ENCODE data around the gene RIMBP2. TPM values are rescaled to one million over a fixed set of nuclear protein-coding genes. Genes with fewer than 3 reads are reported as not detected.
A peak's percentile ranks its signal among the peaks of the same experiment; 100 is the strongest.
"Not testable (repeated sequence)": the region's sequence is repeated elsewhere in the genome, so short reads cannot be mapped to it uniquely, and the experiment has no call there.

RIMBP2 gene
- polyA plus RNA-seq, 1 of the 3 experiments (the other 2 are of a cell fraction) = 0.90 TPM

GRCh38 chr12:130752692-130753230 is 36.7 kb upstream of the RIMBP2 start:
- DNase-seq = peak; percentile 77
- Histone ChIP-seq H3K9me3 (no peaks in the 10 kb centered on the region; the same call in 1 of the 2 replicates), H3K9me2 (no peaks in the 10 kb centered on the region), H4K20me1 (ENCODE audit: insufficient read depth) (no peaks in the 10 kb centered on the region), H3K9ac (no peak overlapping the region), H3K36me3 (replicated peaks in 1 of 2; ENCODE audit: control insufficient read depth in 1 of 2, insufficient read depth in 2 of 2, low read length in 1 of 2) (no peaks in the 10 kb centered on the region), H3K27ac (ENCODE audit: low read depth in 2 of 2, low read length in 1 of 2) (no peak overlapping the region), H3K27me3 (ENCODE audit: insufficient read depth) (no peaks in the 10 kb centered on the region), H3F3A (replicated peaks; ENCODE audit: insufficient read depth) (no peaks in the 10 kb centered on the region), H3K4me3 (ENCODE audit: low read depth in 2 of 2, low read length in 1 of 2) (no peak overlapping the region), H2AFZ (ENCODE audit: low read depth) (no peak overlapping the region), H3K4me2 (no peak overlapping the region), H3K4me1 (ENCODE audit: control insufficient read depth in 1 of 2, insufficient read depth in 2 of 2, low read depth in 1 of 2, low read length in 1 of 2) (peaks cover 0 to 5% of the 10 kb centered on the region in 2 experiments; a peak in 1 of 4 replicates), H3K79me2 (ENCODE audit: insufficient read depth) (no peaks in the 10 kb centered on the region)
- 56% methylated on average over 19 of the region's 20 CpGs for WGBS (ENCODE audit: low lambda C conversion rate)
- CTCF ChIA-PET = interaction anchor here (0.6 to 3.4 kb wide), 21 partner anchors 9 to 721 kb away, joined by 3 to 19 read pairs (median 4); no protein-coding TSS in a partner anchor
- POLR2A ChIA-PET = no interaction called here
- TF ChIP-seq FOXM1 (IDR thresholded peaks at IDR 0.05; ENCODE audit: low read depth) (no peak), SMC3 (IDR thresholded peaks at IDR 0.05; ENCODE audit: low read depth, low read length) (peak; percentile 42; the same call in 1 of the 2 replicates), EP300 (IDR thresholded peaks at IDR 0.05; ENCODE audit: borderline replicate concordance in 1 of 2, low read depth in 1 of 2, low read length in 1 of 2) (no peak), RAD21 (IDR thresholded peaks at IDR 0.05; ENCODE audit: low read length) (peak; percentile 73), FOSL2 (IDR thresholded peaks at IDR 0.05; ENCODE audit: borderline replicate concordance, low read depth) (no peak), POLR2AphosphoS5 (IDR thresholded peaks at IDR 0.05; ENCODE audit: low read depth, low read length) (no peak), TAF1 (IDR thresholded peaks at IDR 0.05; ENCODE audit: borderline replicate concordance, low read depth, low read length) (no peak)

DNA sequence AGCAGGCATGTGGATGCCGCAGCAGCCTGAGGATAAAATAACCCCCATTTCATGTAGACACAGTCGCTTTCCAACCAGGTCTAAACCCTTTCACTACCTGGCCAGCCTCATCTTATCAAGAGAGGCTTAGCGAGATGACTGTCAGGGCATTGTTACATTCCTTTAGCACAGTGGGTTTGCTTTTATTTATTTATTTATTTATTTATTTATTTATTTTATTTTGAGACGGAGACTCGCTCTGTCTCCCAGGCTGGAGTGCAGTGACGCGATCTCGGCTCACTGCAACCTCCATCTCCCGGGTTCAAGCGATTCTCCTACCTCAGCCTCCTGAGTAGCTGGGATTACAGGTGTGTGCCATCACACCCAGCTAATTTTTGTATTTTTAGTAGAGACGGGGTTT is 35.9 kb upstream of the RIMBP2 start:
- H3K9me2 ChIP-seq; H2AFZ ChIP-seq (ENCODE audit: low read depth); H3K4me3 ChIP-seq (ENCODE audit: low read depth in 2 of 2, low read length in 1 of 2); H3K9me3 ChIP-seq; H3K4me1 ChIP-seq (ENCODE audit: control insufficient read depth in 1 of 2, insufficient read depth in 2 of 2, low read depth in 1 of 2, low read length in 1 of 2); H3K9ac ChIP-seq; H4K20me1 ChIP-seq (ENCODE audit: insufficient read depth); H3F3A ChIP-seq (replicated peaks; ENCODE audit: insufficient read depth); H3K27me3 ChIP-seq (ENCODE audit: insufficient read depth); POLR2A ChIA-PET; DNase-seq; H3K4me2 ChIP-seq; H3K27ac ChIP-seq (ENCODE audit: low read depth in 2 of 2, low read length in 1 of 2); H3K79me2 ChIP-seq (ENCODE audit: insufficient read depth); H3K36me3 ChIP-seq (replicated peaks in 1 of 2; ENCODE audit: control insufficient read depth in 1 of 2, insufficient read depth in 2 of 2, low read length in 1 of 2): not testable (repeated sequence)
- CTCF ChIA-PET = interaction anchor here (0.6 to 3.4 kb wide), 19 partner anchors 9 to 721 kb away, joined by 3 to 19 read pairs (median 4); no protein-coding TSS in a partner anchor
- 74% methylated on average over 11 of the region's 11 CpGs for WGBS (ENCODE audit: low lambda C conversion rate)

DNA sequence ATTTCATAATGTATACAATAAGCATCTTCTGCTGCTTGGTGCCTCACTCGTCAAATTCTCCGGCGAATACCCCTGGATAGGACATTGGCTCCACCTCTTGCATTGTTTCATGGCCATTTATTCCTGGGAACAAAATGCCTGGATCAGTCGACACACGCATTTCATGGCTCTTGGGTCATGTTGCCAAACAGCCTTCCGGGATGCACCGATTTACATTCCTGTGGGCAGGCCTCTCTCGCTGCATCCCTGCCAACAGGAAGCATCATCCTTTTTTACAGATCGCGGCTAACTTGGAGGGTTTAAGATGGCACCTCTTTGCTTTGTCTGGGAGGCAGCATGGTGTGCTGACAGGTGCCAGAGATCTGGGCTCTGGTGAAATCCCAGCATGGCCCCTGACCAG is 32.7 kb upstream of the RIMBP2 start:
- H3K27ac ChIP-seq (ENCODE audit: low read depth in 2 of 2, low read length in 1 of 2) = no peak overlapping the region
- DNase-seq = no peak
- H4K20me1 ChIP-seq (ENCODE audit: insufficient read depth) = no peaks in the 10 kb centered on the region
- H3K9me2 ChIP-seq = no peaks in the 10 kb centered on the region
- H3K36me3 ChIP-seq (replicated peaks in 1 of 2; ENCODE audit: control insufficient read depth in 1 of 2, insufficient read depth in 2 of 2, low read length in 1 of 2) = no peaks in the 10 kb centered on the region
- no peaks in the 10 kb centered on the region for H3K27me3 ChIP-seq (ENCODE audit: insufficient read depth)
- no peaks in the 10 kb centered on the region for H3K79me2 ChIP-seq (ENCODE audit: insufficient read depth)
- 36% methylated on average over 10 of the region's 10 CpGs for WGBS (ENCODE audit: low lambda C conversion rate)
- no peak overlapping the region for H2AFZ ChIP-seq (ENCODE audit: low read depth)
- H3K9me3 ChIP-seq = no peaks in the 10 kb centered on the region; the same call in 1 of the 2 replicates
- H3K4me3 ChIP-seq (ENCODE audit: low read depth in 2 of 2, low read length in 1 of 2) = no peak overlapping the region
- no peak overlapping the region for H3K4me2 ChIP-seq
- H3K4me1 ChIP-seq (ENCODE audit: control insufficient read depth in 1 of 2, insufficient read depth in 2 of 2, low read depth in 1 of 2, low read length in 1 of 2) = peaks cover 0 to 9% of the 10 kb centered on the region in 2 experiments; a peak in 1 of 4 replicates
- ChIA-PET POLR2A (interaction anchor here (0.6 to 1.4 kb wide), 2 partner anchors 31 to 116 kb away, joined by 3 read pairs; no protein-coding TSS in a partner anchor), CTCF (interaction anchor here (0.5 to 3.1 kb wide), 68 partner anchors 8 to 707 kb away, joined by 3 to 33 read pairs (median 4); partner anchors contain the start of gene RIMBP2)
- H3K9ac ChIP-seq = no peak overlapping the region
- no peaks in the 10 kb centered on the region for H3F3A ChIP-seq (replicated peaks; ENCODE audit: insufficient read depth)
- TF ChIP-seq, protein P1, sequence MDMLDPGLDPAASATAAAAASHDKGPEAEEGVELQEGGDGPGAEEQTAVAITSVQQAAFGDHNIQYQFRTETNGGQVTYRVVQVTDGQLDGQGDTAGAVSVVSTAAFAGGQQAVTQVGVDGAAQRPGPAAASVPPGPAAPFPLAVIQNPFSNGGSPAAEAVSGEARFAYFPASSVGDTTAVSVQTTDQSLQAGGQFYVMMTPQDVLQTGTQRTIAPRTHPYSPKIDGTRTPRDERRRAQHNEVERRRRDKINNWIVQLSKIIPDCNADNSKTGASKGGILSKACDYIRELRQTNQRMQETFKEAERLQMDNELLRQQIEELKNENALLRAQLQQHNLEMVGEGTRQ (IDR thresholded peaks at IDR 0.05; ENCODE audit: borderline replicate concordance, low read depth, low read length) = no peak
- TF ChIP-seq, protein P2, sequence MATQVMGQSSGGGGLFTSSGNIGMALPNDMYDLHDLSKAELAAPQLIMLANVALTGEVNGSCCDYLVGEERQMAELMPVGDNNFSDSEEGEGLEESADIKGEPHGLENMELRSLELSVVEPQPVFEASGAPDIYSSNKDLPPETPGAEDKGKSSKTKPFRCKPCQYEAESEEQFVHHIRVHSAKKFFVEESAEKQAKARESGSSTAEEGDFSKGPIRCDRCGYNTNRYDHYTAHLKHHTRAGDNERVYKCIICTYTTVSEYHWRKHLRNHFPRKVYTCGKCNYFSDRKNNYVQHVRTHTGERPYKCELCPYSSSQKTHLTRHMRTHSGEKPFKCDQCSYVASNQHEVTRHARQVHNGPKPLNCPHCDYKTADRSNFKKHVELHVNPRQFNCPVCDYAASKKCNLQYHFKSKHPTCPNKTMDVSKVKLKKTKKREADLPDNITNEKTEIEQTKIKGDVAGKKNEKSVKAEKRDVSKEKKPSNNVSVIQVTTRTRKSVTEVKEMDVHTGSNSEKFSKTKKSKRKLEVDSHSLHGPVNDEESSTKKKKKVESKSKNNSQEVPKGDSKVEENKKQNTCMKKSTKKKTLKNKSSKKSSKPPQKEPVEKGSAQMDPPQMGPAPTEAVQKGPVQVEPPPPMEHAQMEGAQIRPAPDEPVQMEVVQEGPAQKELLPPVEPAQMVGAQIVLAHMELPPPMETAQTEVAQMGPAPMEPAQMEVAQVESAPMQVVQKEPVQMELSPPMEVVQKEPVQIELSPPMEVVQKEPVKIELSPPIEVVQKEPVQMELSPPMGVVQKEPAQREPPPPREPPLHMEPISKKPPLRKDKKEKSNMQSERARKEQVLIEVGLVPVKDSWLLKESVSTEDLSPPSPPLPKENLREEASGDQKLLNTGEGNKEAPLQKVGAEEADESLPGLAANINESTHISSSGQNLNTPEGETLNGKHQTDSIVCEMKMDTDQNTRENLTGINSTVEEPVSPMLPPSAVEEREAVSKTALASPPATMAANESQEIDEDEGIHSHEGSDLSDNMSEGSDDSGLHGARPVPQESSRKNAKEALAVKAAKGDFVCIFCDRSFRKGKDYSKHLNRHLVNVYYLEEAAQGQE (IDR thresholded peaks at IDR 0.05; ENCODE audit: low read depth, low read length) = no peak
- TF ChIP-seq PBX3 (IDR thresholded peaks at IDR 0.05) = no peak
- no peak for TF ChIP-seq RXRA (IDR thresholded peaks at IDR 0.05; ENCODE audit: borderline replicate concordance, low read depth)
- no peak for TF ChIP-seq TCF12 (IDR thresholded peaks at IDR 0.05)
- TF ChIP-seq NRF1 (IDR thresholded peaks at IDR 0.05; ENCODE audit: low read depth, low read length) = no peak
- no peak for TF ChIP-seq ZBTB33 (IDR thresholded peaks at IDR 0.05; ENCODE audit: borderline replicate concordance, low read depth)

All from SK-N-SH (cell line).